Keratinocyte (primary cell): ENCODE data around the gene CORO2B.

Source experiments
- EZH2 ChIP-seq: IDR thresholded peaks from one replicate; pipeline ENCODE4 v1.6.1; 2012; ENCODE audit warnings: inconsistent platforms, mild to moderate bottlenecking, low read length, moderate library complexity
- TF ChIP-seq, protein P1 (sequence below), 3 experiments: IDR thresholded peaks in 1 of 3; conservative IDR thresholded peaks in 1 of 3; optimal IDR thresholded peaks in 1 of 3; 2 replicates in 2 of 3; 3 replicates in 1 of 3; pipeline versions ENCODE3 to v1.5.1; 2011; ENCODE audit warnings: low read length in 3 of 3, mild to moderate bottlenecking in 3 of 3, moderate library complexity in 2 of 3, control low read depth in 1 of 3, inconsistent platforms in 1 of 3; ENCODE audit not compliant: insufficient read depth in 2 of 3; ENCODE audit errors: extremely low read depth in 1 of 3

DNA sequence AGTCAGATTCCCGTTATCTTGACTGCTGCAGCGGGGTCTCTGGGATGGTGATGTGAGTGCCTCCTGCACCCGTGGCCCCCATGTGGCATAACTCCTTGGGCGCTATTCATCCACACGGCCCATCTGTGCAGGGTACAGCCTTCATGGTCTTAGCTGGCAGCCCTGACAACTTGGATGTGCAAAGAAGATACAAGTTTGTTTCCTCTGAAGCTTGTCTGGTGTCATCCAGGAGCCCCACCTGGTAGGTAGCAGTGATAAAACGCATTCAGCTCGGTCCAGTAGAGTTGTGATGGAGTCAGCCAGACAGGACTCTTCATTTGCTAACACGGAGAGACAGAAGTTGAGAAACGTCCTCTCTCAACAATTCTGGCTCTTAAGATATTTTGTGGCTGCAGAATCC is 53.3 kb downstream of the CORO2B start:
- TF ChIP-seq, protein P1, sequence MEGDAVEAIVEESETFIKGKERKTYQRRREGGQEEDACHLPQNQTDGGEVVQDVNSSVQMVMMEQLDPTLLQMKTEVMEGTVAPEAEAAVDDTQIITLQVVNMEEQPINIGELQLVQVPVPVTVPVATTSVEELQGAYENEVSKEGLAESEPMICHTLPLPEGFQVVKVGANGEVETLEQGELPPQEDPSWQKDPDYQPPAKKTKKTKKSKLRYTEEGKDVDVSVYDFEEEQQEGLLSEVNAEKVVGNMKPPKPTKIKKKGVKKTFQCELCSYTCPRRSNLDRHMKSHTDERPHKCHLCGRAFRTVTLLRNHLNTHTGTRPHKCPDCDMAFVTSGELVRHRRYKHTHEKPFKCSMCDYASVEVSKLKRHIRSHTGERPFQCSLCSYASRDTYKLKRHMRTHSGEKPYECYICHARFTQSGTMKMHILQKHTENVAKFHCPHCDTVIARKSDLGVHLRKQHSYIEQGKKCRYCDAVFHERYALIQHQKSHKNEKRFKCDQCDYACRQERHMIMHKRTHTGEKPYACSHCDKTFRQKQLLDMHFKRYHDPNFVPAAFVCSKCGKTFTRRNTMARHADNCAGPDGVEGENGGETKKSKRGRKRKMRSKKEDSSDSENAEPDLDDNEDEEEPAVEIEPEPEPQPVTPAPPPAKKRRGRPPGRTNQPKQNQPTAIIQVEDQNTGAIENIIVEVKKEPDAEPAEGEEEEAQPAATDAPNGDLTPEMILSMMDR (optimal IDR thresholded peaks at IDR 0.05 in 1 of 3, IDR thresholded peaks at IDR 0.05 in 1 of 3, conservative IDR thresholded peaks at IDR 0.05 in 1 of 3; ENCODE audit: extremely low read depth in 1 of 3, insufficient read depth in 2 of 3, low read length in 3 of 3) = no peak
- no peak for TF ChIP-seq EZH2
